AML-193 (cell line): ENCODE data around the gene FHOD1.

Source experiments
- DNase-seq, 2 experiments: peaks; one replicate each; lab custom pipeline; 2025; lab: John Stamatoyannopoulos, UW

FHOD1 gene

GRCh38 chr16:67234180-67234597, 13.1 kb downstream of the FHOD1 start:
- DNase-seq: no peak

- DNase-seq: no peak
Measured at GRCh38 chr16:67233596-67233995, 13.7 kb downstream of the FHOD1 start.

DNA sequence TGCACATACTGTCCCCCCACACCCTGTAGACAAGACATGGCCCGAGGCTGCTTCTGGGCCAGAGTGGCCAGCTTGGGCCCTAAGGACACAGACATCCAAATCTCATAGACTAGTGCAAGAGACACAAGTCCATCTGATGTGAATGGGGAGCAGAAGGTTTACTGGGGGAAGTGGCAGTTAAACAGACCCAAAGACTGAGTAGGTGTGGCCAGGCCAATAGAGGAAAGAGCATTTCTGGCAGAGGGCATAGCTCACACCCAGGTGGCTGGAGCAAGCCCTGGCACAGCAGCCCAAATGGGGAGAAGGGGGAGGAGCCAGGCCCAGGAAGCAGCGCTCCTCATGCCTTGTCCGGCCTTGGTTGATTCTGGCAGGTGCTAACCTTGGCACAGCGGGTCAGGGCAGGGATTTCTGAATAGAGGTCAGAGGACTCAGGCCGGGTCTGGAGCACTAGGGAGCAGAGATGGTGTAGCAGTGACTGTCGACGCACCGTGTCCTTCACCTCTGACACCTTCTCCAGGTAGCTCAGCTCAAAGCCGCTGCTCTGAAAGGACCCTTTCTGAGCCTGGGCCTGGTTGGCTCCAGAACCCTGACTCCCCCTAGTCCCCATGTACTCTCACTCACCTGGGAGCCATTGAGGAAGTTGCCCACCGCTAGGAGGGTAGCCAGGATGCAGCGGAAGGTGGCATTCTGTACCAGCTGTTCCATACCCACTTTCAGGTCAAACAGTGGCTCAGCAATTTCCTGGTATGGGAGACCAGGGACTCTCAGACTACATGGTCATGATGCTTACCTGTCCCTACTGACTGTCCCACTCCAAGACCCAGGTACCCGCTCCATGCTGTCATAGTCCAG, 16.2 kb downstream of the FHOD1 start:
- no peak for DNase-seq

DNA sequence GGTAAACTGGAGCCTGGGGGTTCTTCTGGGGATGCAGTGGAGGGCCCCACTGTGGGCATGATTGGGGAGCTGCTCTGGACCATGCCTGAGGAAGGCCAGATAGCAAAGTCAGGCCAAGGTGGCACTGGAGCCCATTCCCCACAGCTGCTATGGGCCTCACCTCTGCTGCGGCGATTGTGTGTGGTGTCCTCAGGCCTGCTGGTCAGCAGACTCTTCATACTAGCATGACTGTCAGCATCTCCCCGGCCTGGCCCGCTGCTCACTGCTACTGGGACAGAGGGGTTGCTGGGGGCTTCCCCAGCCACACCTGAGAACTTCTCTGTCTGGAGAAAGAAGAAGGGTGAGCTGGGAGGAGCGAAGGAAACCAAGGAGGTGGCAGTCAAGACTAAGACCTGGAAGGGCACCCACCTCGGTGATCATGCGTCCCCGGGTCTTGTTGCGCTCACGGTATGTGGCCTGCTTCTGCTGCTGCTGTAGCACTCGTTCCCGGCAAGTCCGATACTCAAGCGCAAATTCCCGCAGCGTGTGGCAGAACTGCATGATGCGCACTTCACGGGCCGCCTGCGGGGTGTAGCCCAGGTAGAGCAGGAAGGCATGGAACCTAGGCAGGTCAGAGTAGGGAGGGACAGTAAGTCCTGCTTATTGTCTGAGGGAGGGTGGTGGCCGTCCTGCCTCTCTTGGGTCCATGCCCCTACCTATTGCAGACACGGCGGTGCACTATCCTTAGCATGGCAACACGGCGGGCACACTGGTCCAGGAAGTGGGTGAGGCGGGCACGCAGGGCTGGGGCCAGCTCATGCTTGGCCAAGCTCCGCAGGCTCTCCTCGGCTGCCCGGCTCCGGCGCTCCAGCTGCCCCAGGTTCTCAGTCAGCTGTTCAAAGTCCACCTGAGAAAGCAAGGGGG, 17.1 kb downstream of the FHOD1 start:
- no peak for DNase-seq

- no peak for DNase-seq
Measured at GRCh38 chr16:67228905-67229304, 18.4 kb downstream of the FHOD1 start.

GRCh38 chr16:67228034-67228785, 19.1 kb downstream of the FHOD1 start:
- no peak for DNase-seq

DNA sequence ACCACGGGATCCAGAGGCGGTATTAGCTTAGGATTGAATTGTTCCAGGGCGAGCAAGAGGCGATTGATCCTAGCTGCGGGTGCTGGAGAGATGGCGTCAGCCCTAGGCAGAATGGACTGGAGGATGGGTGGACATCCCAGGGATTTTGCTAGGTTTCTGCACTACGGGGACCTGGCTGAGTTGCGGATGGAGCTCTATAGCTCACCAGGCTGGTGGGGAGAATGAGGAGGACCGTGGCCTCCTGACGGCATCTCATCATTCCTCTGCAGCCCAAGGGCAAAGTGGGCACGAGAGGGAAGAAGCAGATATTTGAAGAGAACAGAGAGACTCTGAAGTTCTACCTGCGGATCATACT, 19.7 kb downstream of the FHOD1 start:
- DNase-seq: no peak

- peak; percentile 91 to 95 for DNase-seq
Measured at GRCh38 chr16:67226804-67227566, 20.3 kb downstream of the FHOD1 start, which contains the start of gene TMEM208. TMEM208 (plus strand) TSS chr16:67227130; CDS start chr16:67227219, 89 bp downstream.

- no peak for DNase-seq
Measured at GRCh38 chr16:67226295-67226803, 20.9 kb downstream of the FHOD1 start.

DNA sequence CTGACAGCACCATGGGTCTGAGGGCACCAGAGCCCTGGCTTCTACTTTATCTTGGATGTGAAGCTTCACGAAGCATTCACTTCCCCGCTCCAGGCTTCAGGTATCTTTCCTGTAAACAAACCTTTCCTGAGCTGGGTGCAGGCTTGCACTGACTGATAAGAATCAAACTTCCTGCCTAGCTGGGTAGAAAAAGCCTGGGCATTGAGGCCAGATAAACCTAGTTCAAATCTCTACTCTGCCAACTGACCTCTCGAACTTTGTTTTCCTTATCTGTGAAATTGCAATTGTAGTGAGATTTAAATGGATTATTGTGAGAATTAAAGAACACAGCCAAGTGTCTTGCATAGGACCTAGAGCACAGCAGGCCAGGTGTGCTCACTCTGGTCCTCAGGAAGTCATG, 23.3 kb downstream of the FHOD1 start:
- DNase-seq: no peak

DNA sequence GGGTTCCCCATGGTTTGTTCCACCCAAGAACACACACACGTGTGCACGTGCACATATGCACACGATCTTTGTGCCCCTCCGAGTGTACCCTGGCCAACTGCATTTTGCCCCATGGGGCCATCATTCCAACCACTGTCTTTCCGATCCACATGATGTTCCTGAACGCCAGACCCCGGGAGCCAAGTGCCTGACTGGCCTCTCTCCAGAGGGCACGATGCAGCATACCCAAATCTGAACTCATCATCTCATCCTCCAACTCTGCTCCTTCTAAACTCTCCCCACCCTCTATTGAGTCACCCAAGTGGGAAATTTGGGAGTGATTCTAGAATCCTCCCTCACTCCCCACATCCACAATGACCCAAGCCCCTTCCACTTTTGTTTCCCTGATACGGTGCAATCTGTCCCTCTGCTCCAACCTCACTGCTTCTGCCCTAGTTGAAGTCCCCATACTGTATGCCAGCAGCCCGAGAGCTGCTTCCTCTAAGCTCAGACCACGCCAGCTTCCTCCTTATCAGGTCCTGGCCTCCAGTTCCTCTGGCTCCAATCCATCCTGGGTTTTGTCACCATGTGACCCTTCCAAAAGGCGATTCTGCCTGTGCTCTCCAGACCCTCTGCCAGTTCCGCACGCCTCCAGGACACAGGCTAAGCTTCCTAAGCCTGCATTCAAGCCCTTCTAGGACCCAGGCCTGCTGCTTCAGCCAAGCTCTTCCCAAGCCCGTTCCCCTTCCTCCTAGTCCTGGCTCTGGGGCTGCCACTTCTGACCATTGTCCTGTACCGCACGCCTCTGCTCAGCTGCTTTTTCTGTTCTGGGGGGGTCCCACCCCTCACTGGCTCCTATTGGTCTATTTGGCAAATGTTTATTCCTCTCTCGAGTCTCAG, 30.4 kb downstream of the FHOD1 start:
- DNase-seq: peak; percentile 59 to 67

DNA sequence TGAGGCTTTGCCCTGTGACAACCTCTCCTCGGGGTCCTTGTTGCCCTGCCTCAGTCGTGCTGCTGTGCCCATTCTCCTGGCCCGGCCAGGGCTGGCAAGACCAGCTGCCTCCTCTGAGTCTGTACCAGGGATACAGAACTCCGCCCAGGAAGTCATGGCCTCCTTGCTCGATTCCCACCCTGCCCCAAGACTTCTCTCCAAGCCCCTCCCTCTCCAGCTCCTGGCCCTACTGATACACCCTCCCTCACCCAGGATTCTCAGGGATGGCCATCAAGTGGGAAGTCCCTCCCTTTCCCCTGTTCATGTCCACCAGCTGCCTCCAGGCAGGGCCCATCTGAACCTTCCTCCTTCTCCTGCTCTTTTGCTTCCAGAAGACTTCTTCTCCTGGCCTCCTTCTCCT, 31.6 kb downstream of the FHOD1 start:
- DNase-seq: no peak

DNA sequence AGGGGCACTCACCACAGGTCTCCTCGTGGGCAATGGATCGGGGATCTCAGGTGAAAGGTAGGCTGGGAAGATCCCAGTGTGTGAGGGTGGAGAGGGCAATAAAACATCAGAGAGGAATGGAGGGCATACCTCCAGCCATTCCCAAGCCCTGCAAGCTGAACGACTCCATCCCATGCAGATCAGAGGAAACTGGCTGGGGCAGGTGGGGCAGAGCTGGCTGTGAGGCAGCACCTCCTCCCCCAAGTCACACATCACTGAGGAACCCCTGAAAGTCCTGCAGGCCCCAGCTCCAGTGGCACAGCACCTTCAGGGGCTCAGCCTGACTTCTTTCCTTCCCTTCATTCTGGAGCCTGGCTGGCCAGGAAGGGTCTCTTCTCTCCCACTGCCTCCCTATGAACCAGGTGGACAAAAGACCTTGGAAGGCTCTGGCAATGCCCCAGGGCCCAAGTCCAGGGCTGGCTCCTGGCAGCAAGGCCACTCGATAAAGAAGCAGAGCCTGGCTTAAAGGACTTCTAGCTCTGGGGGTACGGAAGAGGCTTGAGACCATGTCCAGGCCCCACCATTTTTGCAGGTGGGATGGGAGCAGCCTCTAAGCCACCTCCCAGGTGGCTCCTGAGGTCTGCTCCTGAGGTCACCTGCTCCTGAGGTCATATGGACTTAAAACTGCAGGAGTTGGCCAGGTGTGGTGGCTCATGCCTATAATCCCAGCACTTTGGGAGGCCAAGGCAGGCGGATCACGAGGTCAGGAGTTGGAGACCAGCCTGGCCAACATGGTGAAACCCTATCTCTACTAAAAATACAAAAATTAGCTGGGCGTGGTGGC, 33.9 kb downstream of the FHOD1 start:
- DNase-seq: no peak

- peak in 1 of 2 experiments; percentile 4 for DNase-seq
Measured at GRCh38 chr16:67212766-67213165, 34.5 kb downstream of the FHOD1 start.

DNA sequence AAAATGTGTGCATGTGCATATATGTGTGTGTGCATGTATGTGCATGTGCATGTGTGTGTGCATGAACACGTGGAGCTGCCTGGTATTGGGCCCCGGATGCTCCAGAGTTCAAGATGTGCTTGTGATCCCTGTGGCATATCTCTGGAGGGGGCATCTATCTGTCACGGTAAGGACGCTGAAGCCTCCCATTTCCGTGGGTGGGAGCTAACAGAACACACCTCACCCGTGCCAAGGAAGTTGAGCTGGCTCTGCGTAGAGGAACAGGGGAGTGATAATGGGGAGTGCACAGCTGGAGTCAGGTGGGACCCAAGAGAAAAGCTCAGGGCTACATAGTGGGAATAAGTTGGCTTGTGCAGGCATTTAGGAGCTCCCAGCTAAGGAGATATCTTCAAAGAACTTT, 35.6 kb downstream of the FHOD1 start:
- DNase-seq: no peak

GRCh38 chr16:67210069-67210937, 37.0 kb downstream of the FHOD1 start:
- DNase-seq: no peak

DNA sequence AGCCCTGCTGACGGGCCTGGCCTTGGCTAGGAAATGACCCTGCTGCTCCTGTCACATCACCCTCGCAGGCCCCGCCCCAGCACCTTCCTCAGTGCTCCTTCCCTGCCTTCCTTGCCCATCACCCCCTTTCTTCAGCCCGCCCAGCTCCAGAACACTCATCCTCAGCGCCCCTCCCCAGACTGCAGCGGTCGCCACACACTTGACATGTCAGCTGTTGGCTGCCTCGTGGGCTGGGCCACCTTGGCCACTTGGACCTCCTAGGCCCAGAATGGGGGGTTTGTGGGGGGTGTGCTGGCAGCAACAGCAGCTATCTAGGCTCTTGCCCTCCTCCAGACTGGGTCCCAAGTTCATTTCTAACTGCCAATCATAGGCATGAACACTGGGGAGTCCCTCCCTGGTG, 37.7 kb downstream of the FHOD1 start:
- DNase-seq: no peak

GRCh38 chr16:67208154-67208896, 39.0 kb downstream of the FHOD1 start:
- no peak for DNase-seq
